H1 (cell line): ENCODE data around the gene GPR179. TPM values are rescaled to one million over a fixed set of nuclear protein-coding genes. Genes with fewer than 3 reads are reported as not detected.
A peak's percentile ranks its signal among the peaks of the same experiment; 100 is the strongest.

Source experiments
- CEBPB ChIP-seq: IDR thresholded peaks from 2 replicates; pipeline ENCODE4 v1.6.1; 2012; ENCODE audit warnings: low read depth, low read length
- CREB1 ChIP-seq: IDR thresholded peaks from 2 replicates; pipeline ENCODE4 v1.6.1; 2012; ENCODE audit warnings: inconsistent platforms
- EZH2 ChIP-seq: fragments of 200-600 bp; sonication (generic); IDR thresholded peaks from 2 replicates; pipeline ENCODE4 v1.7.1; 2012; ENCODE audit warnings: low read depth, mild to moderate bottlenecking, moderate library complexity, low read length, inconsistent platforms; ENCODE audit not compliant: severe bottlenecking
- GABPA ChIP-seq: IDR thresholded peaks from 2 replicates; pipeline ENCODE4 v1.6.1; 2011; ENCODE audit warnings: mild to moderate bottlenecking, low read length, moderate library complexity, borderline replicate concordance; ENCODE audit not compliant: insufficient read depth
- GTF2F1 ChIP-seq: IDR thresholded peaks from 2 replicates; pipeline ENCODE4 v1.6.1; 2012; ENCODE audit warnings: low read depth, low read length, improper control_type of control experiment, borderline replicate concordance
- MAX ChIP-seq: IDR thresholded peaks from 2 replicates; pipeline ENCODE4 v1.6.1; 2012; ENCODE audit warnings: inconsistent platforms
- NANOG ChIP-seq: IDR thresholded peaks from 2 replicates; pipeline ENCODE4 v1.6.1; 2011; ENCODE audit warnings: low read length, low read depth, mild to moderate bottlenecking, inconsistent platforms; ENCODE audit not compliant: insufficient read depth, poor library complexity, severe bottlenecking
- NRF1 ChIP-seq: IDR thresholded peaks from 2 replicates; pipeline ENCODE4 v1.6.1; 2011; ENCODE audit warnings: mild to moderate bottlenecking, low read depth, low read length, improper control_type of control experiment
- PHF8 ChIP-seq: fragments of 200-600 bp; sonication (generic); conservative IDR thresholded peaks from 2 replicates; pipeline ENCODE4 v1.7.1; 2012; ENCODE audit warnings: low read depth, mild to moderate bottlenecking, inconsistent platforms, low read length, moderate library complexity
- POLR2A ChIP-seq, 2 experiments: IDR thresholded peaks; 1 replicate in 1 of 2; 2 replicates in 1 of 2; pipeline ENCODE4 v1.6.1; 2011; ENCODE audit warnings: low read depth in 2 of 2, low read length in 2 of 2, mild to moderate bottlenecking in 2 of 2; ENCODE audit errors: control extremely low read depth in 1 of 2
- RAD21 ChIP-seq, 2 experiments: IDR thresholded peaks in 1 of 2; conservative IDR thresholded peaks in 1 of 2; 2 replicates each; pipeline ENCODE4 v1.6.1; 2011; ENCODE audit warnings: low read depth in 2 of 2, low read length in 2 of 2, improper control_type of control experiment in 1 of 2, inconsistent platforms in 1 of 2, mild to moderate bottlenecking in 1 of 2, moderate library complexity in 1 of 2
- RBBP5 ChIP-seq: IDR thresholded peaks from 2 replicates; pipeline ENCODE4 v1.7.1; 2012; ENCODE audit warnings: low read depth, mild to moderate bottlenecking, inconsistent platforms, low read length, moderate library complexity, borderline replicate concordance
- RNF2 ChIP-seq: fragments of 200-900, 300-1000 bp; sonication (generic); IDR thresholded peaks from 2 replicates; pipeline ENCODE4 v1.7.1; 2016; ENCODE audit warnings: borderline replicate concordance, low read depth, mild to moderate bottlenecking, antibody characterized with exemption, low read length; ENCODE audit not compliant: poor library complexity, severe bottlenecking; ENCODE audit errors: missing control alignments
- SIN3A ChIP-seq, 2 experiments: IDR thresholded peaks in 1 of 2; conservative IDR thresholded peaks in 1 of 2; 2 replicates each; pipeline ENCODE4 v1.6.1; 2011 to 2012; ENCODE audit warnings: low read length in 2 of 2, improper control_type of control experiment in 1 of 2, low read depth in 1 of 2, mild to moderate bottlenecking in 1 of 2
- SIRT6 ChIP-seq: IDR thresholded peaks from one replicate; pipeline ENCODE4 v1.7.1; 2012; ENCODE audit warnings: low read length, inconsistent platforms
- SP1 ChIP-seq: IDR thresholded peaks from 2 replicates; pipeline ENCODE4 v1.6.1; 2011; ENCODE audit warnings: low read depth, low read length
- SP2 ChIP-seq: IDR thresholded peaks from 2 replicates; pipeline ENCODE4 v1.6.1; 2012; ENCODE audit warnings: mild to moderate bottlenecking, low read length, inconsistent platforms
- SUZ12 ChIP-seq: fragments of 200-600 bp; sonication (generic); IDR thresholded peaks from 2 replicates; pipeline ENCODE4 v1.6.1; 2012; ENCODE audit warnings: mild to moderate bottlenecking, inconsistent platforms, low read length, moderate library complexity, mixed read lengths
- TAF7 ChIP-seq: optimal IDR thresholded peaks from 2 replicates; pipeline ENCODE3; 2011; ENCODE audit warnings: low read depth, mild to moderate bottlenecking, inconsistent platforms, low read length, moderate library complexity, borderline replicate concordance
- polyA plus RNA-seq, 7 experiments: library from polyadenylated mRNA; depleted of rRNA in 3 of 7; stranded (reverse) in 5 of 7; unstranded in 2 of 7; fragments of >200 nt in 5 of 7; fragments of 200-250 nt in 2 of 7; gene quantifications; 1 replicate in 5 of 7; 2 replicates in 1 of 7; 4 replicates in 1 of 7; pipeline versions ENCODE4 v1.2.1 to v1.2.3, GENCODE V29; 2011 to 2013; ENCODE audit warnings: missing spikeins in 2 of 7, mixed read lengths in 2 of 7
- total RNA-seq: library from RNA; stranded (reverse); fragmentation: NEBNext Ultra II Directional; extraction: Animal tissue kit (Norgen Biotek cat#: 25700); gene quantifications from 2 replicates; pipeline ENCODE4 v1.2.1, GENCODE V29; 2021

GPR179 gene
- total and polyA plus RNA-seq, 2 of the 8 experiments (the other 6 are each of a cell fraction or from before 2014, with no cell fraction given), result 0.02 to 0.07 TPM

- TF ChIP-seq RNF2, result no peak
- TF ChIP-seq EZH2, result no peak
- TF ChIP-seq CEBPB, result no peak
- no peak for TF ChIP-seq PHF8
- no peak for TF ChIP-seq NANOG
- TF ChIP-seq POLR2A (IDR thresholded peaks at IDR 0.05; ENCODE audit: control extremely low read depth in 1 of 2, low read depth in 2 of 2, low read length in 2 of 2), result no peak
- TF ChIP-seq RBBP5, result no peak
- TF ChIP-seq SIRT6, result no peak
- TF ChIP-seq RAD21 (IDR thresholded peaks at IDR 0.05 in 1 of 2, conservative IDR thresholded peaks at IDR 0.05 in 1 of 2; ENCODE audit: low read depth in 2 of 2, low read length in 2 of 2), result peak; percentile 87 to 93
- 0 out of 2 replicates have a peak, but pooled peaks have one; percentile 35 for TF ChIP-seq MAX
- no peak for TF ChIP-seq CREB1
- no peak for TF ChIP-seq SUZ12
- TF ChIP-seq TAF7, result no peak
- peak in 1 of 2 experiments; percentile 53; a peak in 1 of 4 replicates for TF ChIP-seq SIN3A (conservative IDR thresholded peaks at IDR 0.05 in 1 of 2, IDR thresholded peaks at IDR 0.05 in 1 of 2; ENCODE audit: low read depth in 1 of 2, low read length in 2 of 2)
- TF ChIP-seq GABPA, result peak; percentile 42; the same call in 1 of the 2 replicates
- TF ChIP-seq NRF1, result no peak
- no peak for TF ChIP-seq SP1
- no peak for TF ChIP-seq SP2
- peak; percentile 13; the same call in 1 of the 2 replicates for TF ChIP-seq GTF2F1
These were observed 10.0 kb downstream of the GPR179 start (continued) for GRCh38 chr17:38333635-38334295.
